LHCN-M2 (cell line): ENCODE data around the gene WDR5. TPM values are rescaled to one million over a fixed set of nuclear protein-coding genes. Genes with fewer than 3 reads are reported as not detected.

Experiments
- DNase-seq: peaks from one replicate; pipeline ENCODE4 v3.0.0-alpha.2; 2012; ENCODE audit warnings: low read depth
- total RNA-seq: library from RNA; depleted of rRNA; stranded (reverse); fragments of >200 nt; gene quantifications from 2 replicates; pipeline ENCODE4 v1.2.3, GENCODE V29; 2014; rRNA removed

WDR5 gene
- total RNA-seq, 1 experiment from 2014 or later: 38.6 TPM

DNA sequence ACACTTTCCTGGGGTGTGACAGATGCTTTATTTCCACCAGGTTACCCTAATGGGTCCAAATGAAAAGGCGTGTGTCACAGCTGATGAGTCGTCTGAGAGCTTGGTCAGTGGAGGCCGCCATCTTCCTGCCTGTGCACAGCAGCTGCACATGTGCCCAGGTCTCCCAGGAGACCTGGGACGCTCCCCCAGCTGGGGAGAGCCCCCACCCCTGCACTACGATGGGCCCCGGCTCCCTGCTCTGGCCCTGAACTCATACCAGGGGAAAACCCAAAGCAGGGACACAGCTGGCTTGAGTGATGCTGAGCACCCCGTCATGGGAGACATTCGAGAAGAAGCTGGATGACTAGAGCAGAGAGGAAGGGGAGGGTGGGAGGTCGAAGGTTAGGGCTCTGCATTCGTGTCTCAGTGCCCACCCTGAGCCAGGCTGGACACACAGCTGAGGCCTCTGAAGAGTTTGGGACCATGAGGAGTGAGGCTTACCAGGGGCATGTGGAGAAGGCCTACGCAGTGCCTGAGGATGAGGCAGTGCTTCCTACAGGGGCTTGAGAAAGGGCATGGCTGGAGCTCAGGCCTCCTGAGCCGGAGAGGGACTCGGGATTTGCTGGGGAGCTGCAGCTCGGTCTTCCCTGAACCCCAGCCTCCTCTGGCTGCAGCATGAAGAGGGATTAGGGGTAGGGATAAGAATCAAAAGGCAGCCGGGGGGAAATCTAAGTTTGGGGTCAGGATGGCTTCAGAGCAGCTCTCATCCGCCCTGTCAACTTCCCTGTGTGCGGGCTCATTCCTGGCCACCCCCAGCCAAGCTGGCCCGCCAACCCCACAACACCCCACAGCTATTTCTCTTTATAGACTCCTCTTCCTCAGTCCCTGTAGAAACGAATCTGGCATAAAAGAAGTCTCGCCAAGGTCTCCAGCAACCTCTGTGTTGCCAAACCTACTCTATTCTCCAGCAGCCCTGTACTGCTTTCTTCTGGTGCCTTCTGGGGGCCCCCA is 70.7 kb downstream of the WDR5 start:
- no peak for DNase-seq

DNA sequence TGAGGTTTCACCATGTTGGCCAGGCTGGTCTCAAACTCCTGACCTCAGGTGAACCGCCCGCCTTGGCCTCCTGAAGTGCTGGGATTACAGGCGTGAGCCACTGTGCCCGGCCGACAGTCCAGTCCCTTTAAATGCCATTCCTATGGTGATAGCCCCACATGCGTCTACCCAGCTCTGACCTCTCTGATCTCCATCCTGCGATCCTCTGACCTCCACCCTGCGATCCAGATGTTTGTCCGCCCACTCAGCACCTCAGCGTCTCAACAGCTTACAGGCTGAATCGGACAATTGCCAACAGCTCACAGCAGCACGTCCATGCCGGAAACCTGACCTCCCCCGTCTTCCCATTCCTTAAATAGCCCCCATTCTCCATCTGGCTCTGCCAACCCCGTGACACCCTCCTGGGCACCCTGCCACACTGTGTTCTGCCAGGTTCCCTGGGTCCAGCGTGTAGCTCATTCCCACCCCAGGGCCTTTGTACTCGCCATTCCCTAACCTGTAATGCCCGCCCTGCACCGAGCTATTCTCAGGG is 72.5 kb downstream of the WDR5 start:
- no peak for DNase-seq

GRCh38 chr9:134208981-134209725 is 73.3 kb downstream of the WDR5 start:
- DNase-seq: no peak

Other genes starting within 250 kb of the WDR5 start
- 9.9 and 13.0 TPM in 2 replicates for gene VAV2, start 143.8 kb upstream of the WDR5 start, total RNA-seq
- gene BRD3OS, start 110.6 kb upstream of the WDR5 start, total RNA-seq: 17.7 and 21.5 TPM in 2 replicates
- gene BRD3, start 68.1 kb upstream of the WDR5 start, total RNA-seq: 5.3 and 6.3 TPM in 2 replicates
- not detected in 2 replicates for gene RNU6ATAC, start 28.5 kb downstream of the WDR5 start, total RNA-seq
- gene RXRA, start 190.4 kb downstream of the WDR5 start, total RNA-seq: 19.1 and 20.4 TPM in 2 replicates